Astrocyte of the cerebellum (primary cell): ENCODE results near the gene ALPL.

ENCODE experiments used
- DNase-seq: peaks from one replicate; pipeline ENCODE4 v3.0.0-alpha.2; 2011; ENCODE audit warnings: low read depth
- H3K4me3 ChIP-seq: 2 replicates; pipeline ENCODE4 v1.5.1; 2011; ENCODE audit warnings: mild to moderate bottlenecking, low read depth, low read length, moderate library complexity
- CTCF ChIP-seq: IDR thresholded peaks from 2 replicates; pipeline ENCODE4 v1.5.1; 2012; ENCODE audit warnings: low read length, low read depth, moderate library complexity, mild to moderate bottlenecking; ENCODE audit errors: missing control alignments
- in situ Hi-C: cut with HindIII; loops from 2 replicates; pipeline ENCODE4 v1.10.0; 2017; ENCODE audit warnings: low sequenced_read_pairs

The ALPL gene

GRCh38 chr1:21605012-21605715, 95.9 kb downstream of the ALPL start:
- no peak for DNase-seq
- in situ Hi-C loops: no loop called here
- H3K4me3 ChIP-seq: no peak overlapping the region
- TF ChIP-seq CTCF: no peak

GRCh38 chr1:21605964-21606705, 96.9 kb downstream of the ALPL start:
- in situ Hi-C loops: no loop called here
- no peak for DNase-seq
- no peak overlapping the region for H3K4me3 ChIP-seq
- no peak for TF ChIP-seq CTCF

GRCh38 chr1:21607549-21608529, 98.6 kb downstream of the ALPL start:
- in situ Hi-C loops: no loop called here
- TF ChIP-seq CTCF: no peak
- H3K4me3 ChIP-seq: no peak overlapping the region
- DNase-seq: no peak

- in situ Hi-C loops: no loop called here
- H3K4me3 ChIP-seq: no peak overlapping the region
- DNase-seq: no peak
- TF ChIP-seq CTCF: no peak
Observed at GRCh38 chr1:21608798-21609197, 99.6 kb downstream of the ALPL start.

GRCh38 chr1:21610027-21610426, 100.8 kb downstream of the ALPL start:
- in situ Hi-C loops: no loop called here
- TF ChIP-seq CTCF: no peak
- H3K4me3 ChIP-seq: no peak overlapping the region
- DNase-seq: no peak
